HG02763 (cell line): ENCODE results near the gene KRTAP19-5.
"Not testable (repeated sequence)": the region's sequence is repeated elsewhere in the genome, so short reads cannot be mapped to it uniquely, and the experiment has no call there.

ENCODE experiments used
- ATAC-seq: cut with Tn5 transposase; IDR thresholded peaks from one replicate; pipeline ENCODE4 v1.9.1; 2021; ENCODE audit warnings: mild to moderate bottlenecking, moderate library complexity; ENCODE audit not compliant: unreplicated experiment

Gene KRTAP19-5

DNA sequence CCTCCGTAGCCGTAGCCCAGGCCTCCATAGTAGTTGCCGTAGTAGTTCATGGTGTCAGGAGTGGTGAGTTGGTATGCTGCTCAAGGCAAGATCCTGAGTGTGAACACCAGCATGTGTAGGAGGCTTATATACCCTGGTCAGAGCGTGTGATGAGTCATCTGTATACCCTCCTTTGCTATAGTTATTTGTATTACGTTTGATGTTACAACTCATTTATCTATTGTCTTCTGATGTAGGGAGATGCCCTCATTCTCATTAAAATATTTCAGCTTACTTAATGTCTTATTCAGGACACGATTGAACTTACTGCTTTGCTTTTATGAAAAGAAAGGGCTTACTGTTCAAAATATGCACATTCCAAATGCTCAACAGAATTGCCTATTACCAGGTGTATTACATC is at the start of gene KRTAP19-5:
KRTAP19-5 (minus strand) TSS at position 101 of the 400 bp plus-strand sequence; CDS start at position 50, 51 bp downstream.
- no peak for ATAC-seq

- ATAC-seq = no peak
These were observed 39.8 kb upstream of the KRTAP19-5 start, which contains the start of gene KRTAP19-6 for GRCh38 chr21:30541764-30542163. KRTAP19-6 (minus strand) TSS chr21:30541864; CDS start chr21:30541833, 31 bp downstream.

- ATAC-seq = no peak
These were observed 16.9 kb upstream of the KRTAP19-5 start for GRCh38 chr21:30518876-30519275.

DNA sequence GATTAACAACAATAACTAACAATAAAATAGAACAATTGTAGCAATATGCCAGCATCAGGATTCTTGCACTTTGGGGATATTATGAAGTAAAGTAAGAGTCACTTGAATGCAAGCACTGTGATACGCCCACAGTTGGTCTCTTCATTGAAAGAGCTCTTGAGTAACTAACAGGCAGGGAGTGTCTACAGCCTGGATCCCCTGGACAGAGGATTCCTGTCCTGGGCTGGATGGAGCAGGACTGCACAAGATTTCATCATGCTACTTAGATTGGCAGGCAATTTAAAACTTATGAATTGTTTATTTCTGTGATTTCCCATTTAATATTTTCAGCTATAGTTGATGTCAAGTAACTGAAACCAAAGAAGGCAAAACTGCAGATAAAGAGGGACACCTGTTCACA is 13.7 kb upstream of the KRTAP19-5 start:
- no peak for ATAC-seq

- ATAC-seq = not testable (repeated sequence)
These were observed 3.8 kb upstream of the KRTAP19-5 start for GRCh38 chr21:30505621-30506205.

- no peak for ATAC-seq
These were observed 4.9 kb downstream of the KRTAP19-5 start, which contains the start of gene KRTAP19-4 for GRCh38 chr21:30497065-30497464. KRTAP19-4 (minus strand) TSS chr21:30497165; CDS start chr21:30497110, 55 bp downstream.

GRCh38 chr21:30491963-30492428 is 9.9 kb downstream of the KRTAP19-5 start, which contains the start of gene KRTAP19-3:
KRTAP19-3 (minus strand) TSS chr21:30492013; CDS start chr21:30491957, 56 bp downstream.
- ATAC-seq = no peak

GRCh38 chr21:30487336-30487735 is 14.6 kb downstream of the KRTAP19-5 start, which contains the start of gene KRTAP19-2:
KRTAP19-2 (minus strand) TSS chr21:30487436; CDS start chr21:30487348, 88 bp downstream.
- ATAC-seq = no peak

- ATAC-seq = no peak
These were observed 15.8 kb downstream of the KRTAP19-5 start for GRCh38 chr21:30486180-30486579.

DNA sequence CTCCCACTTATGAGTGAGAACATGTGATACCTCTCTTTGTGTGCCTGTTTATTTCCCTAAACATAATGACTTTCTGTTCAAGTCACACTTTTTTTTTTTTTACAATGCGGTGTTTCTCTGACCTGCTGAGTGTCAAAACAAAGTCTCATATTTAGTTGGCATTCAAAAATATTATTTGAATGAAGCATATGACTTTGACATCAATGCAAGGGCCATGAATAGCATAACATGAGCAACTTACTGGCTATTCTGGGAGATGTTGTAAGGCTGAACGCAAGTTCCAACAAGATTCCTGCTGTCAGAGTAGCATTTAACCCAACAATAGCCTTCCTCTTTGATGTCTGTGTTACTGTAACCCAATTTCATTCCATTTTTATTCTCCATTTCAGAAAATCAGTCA is 19.8 kb downstream of the KRTAP19-5 start:
- no peak for ATAC-seq

DNA sequence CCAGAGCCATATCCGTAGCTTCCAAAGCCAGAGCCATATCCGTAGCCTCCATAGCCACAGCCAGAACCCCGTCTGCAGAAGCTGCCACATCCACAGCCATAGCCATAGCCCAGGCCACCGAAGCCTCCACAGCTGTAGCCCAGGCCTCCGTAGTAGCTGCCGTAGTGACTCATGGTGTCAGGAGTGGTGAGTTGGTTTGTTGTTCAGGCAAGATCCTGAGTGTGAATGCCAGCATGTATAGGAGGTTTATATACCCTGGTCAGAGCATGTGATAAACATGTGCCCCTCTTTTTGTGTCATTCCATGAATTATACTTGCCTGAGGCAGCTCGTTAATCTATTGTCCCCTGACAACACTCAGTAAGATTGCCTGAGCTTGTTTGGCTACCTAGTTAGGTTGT is 21.8 kb downstream of the KRTAP19-5 start, which contains the start of gene KRTAP19-1:
KRTAP19-1 (minus strand) TSS at position 223 of the 400 bp plus-strand sequence; CDS start at position 173, 50 bp downstream.
- no peak for ATAC-seq

- ATAC-seq = no peak
These were observed 22.7 kb downstream of the KRTAP19-5 start for GRCh38 chr21:30479259-30479658.

- no peak for ATAC-seq
These were observed 23.9 kb downstream of the KRTAP19-5 start for GRCh38 chr21:30478004-30478403.

- no peak for ATAC-seq
These were observed 32.8 kb downstream of the KRTAP19-5 start for GRCh38 chr21:30468900-30469714.

GRCh38 chr21:30463713-30464112 is 38.2 kb downstream of the KRTAP19-5 start:
- ATAC-seq = no peak
